Daoy (cell line): ENCODE measurements around the gene SPINK9. TPM values are rescaled to one million over a fixed set of nuclear protein-coding genes. Genes with fewer than 3 reads are reported as not detected.
"Not testable (repeated sequence)": the region's sequence is repeated elsewhere in the genome, so short reads cannot be mapped to it uniquely, and the experiment has no call there.

Source experiments
- DNase-seq: peaks from one replicate; pipeline ENCODE4 v3.0.0-alpha.2; 2015; ENCODE audit warnings: low read depth
- total RNA-seq: library from RNA; depleted of rRNA; stranded (reverse); fragments of >200 nt; shearing (Covaris generic); gene quantifications from 2 replicates; pipeline ENCODE4 v1.2.3, GENCODE V29; 2014; rRNA removed

The SPINK9 gene, protein sequence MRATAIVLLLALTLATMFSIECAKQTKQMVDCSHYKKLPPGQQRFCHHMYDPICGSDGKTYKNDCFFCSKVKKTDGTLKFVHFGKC
- not detected in 2 replicates for total RNA-seq

DNA sequence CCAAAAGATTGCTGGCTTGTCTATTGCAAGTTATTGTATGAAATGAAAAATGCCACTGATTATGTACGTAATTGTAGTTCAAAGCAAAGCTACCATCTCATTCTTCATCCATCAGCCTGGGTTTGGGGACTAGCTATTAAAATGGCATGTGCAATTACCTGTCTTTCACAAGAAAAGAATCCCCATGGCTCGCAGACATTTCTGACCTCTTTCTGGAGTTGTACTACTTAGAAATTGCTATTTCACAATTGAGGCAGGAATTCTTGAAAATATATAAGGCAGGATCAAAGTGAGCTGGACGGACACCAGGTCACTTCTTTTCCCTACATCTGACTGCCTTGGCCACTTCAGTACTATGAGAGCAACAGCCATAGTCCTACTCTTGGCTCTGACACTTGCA lies at the start of gene SPINK9:
SPINK9 (plus strand) TSS at position 301 of the 400 bp plus-strand sequence; CDS start at position 356, 55 bp downstream.
- DNase-seq: no peak

DNA sequence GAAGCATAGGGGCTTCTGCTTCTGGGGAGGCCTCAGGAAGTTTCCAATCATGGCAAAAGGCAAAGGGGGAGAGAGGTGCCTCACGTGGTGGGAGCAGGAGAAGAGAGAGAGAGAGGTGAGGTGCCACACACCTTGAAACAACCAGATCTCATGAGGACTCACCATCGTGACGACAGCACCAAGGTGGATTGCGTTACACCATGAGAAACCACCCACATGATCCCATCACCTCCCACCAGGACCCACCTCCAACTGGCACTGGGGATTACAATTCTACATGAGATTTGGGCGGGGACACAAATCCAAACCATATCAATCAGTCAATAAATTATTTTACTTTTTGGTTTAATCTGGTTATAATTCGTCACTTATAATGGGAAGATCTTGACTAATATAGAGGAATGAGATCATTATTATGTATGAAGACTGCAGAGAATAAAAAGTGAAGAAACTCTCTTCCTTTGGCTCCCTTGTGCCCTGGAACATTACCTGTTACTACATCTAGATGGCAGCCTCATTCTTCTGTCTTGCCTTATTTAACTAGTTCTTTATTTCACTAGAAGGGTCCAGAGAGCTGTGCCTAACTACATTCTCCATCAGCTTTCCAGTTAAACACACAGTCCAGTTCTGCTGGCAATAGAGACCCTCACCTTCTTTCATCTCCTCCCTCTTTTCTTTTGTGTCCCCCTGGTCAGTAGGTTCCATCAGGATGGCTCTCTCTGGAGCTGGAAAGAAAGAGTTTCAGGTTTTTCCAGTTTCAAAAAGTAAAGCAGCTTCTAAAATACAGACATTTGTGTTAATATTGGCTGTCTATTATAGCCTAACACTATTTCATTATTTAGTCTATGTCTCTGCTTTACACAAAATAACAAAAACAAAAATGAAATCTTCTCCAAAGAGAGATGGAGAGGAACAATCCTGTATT lies 44.8 kb upstream of the SPINK9 start:
- no peak for DNase-seq

GRCh38 chr5:148297731-148298130 lies 37.6 kb upstream of the SPINK9 start:
- no peak for DNase-seq

GRCh38 chr5:148306446-148306845 lies 28.9 kb upstream of the SPINK9 start:
- no peak for DNase-seq

GRCh38 chr5:148309019-148309418 lies 26.3 kb upstream of the SPINK9 start:
- no peak for DNase-seq

GRCh38 chr5:148309746-148310145 lies 25.6 kb upstream of the SPINK9 start:
- no peak for DNase-seq

DNA sequence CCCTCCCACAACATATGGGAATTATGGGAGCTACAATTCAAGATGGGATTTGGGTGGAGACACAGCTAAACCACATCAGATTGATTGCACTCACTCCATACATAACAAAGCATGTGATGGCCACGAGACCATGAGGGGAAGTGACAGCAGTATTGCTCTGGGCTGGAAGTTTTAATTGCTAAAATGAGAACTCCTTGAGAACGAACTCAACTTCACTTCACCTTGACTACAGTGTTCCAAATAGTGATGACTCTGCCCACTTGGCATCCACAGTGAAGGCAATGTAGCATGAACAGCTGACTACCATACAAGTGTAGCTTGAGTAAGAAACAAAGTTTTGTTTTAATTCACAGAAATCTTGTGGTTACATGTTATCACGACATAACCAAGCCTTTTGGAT lies 23.9 kb upstream of the SPINK9 start:
- DNase-seq: no peak

DNA sequence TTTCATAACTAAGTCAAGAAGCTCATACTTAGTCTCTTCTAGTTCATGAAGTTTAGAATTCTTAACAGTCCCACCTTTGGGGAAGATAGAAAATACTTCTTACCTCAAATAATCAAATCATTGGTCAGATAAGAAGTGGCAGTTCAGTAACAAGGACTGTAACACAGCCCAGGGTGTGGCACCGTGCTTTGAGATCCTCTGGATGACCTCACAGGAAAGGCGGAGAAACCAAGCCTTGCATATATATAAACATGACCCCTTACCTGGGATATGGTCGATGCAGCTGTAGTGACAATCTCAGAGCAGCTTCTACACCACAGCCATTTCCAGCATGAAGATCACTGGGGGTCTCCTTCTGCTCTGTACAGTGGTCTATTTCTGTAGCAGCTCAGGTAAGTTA lies 23.2 kb upstream of the SPINK9 start, which contains the start of gene SPINK7:
SPINK7 (plus strand) TSS at position 271 of the 400 bp plus-strand sequence; CDS start at position 332, 61 bp downstream.
- no peak for DNase-seq

DNA sequence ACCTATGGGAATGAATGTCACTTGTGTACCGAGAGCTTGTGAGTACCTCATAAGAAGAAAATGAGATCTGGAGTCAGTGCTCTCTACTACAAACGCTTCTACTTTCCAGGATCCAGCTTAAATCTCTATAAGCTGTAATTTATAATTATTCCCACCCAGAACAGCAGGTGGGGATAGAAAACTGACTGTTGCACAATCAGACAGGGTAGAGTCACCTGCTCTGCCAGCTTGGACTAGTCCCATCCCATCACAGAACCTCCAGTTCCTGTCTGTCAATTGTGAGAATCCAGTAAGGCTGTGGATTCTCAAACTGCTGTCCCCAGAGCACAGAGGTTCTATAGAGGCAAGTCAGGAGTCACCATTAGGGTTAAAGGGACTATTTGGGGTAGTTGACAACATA lies 21.2 kb upstream of the SPINK9 start:
- DNase-seq: no peak

DNA sequence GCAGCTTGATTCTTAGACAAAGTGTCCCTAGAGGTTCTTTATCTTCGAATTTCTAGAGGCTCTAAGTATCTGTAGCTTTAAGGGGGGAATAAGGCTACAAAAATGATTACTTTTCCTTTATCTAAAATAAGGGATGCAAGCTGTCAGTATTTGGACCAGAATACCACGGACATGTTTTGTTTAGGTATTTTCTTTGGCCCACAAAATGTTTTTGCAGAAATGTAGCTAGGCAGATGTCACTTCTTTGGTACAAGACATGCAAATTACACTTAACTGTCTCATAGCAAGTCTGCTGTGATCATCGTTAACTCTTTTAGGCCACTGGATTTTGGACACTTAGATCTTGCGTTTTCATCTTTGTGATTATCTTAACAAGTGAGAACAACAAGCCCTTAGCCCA lies 20.6 kb upstream of the SPINK9 start:
- no peak for DNase-seq

DNA sequence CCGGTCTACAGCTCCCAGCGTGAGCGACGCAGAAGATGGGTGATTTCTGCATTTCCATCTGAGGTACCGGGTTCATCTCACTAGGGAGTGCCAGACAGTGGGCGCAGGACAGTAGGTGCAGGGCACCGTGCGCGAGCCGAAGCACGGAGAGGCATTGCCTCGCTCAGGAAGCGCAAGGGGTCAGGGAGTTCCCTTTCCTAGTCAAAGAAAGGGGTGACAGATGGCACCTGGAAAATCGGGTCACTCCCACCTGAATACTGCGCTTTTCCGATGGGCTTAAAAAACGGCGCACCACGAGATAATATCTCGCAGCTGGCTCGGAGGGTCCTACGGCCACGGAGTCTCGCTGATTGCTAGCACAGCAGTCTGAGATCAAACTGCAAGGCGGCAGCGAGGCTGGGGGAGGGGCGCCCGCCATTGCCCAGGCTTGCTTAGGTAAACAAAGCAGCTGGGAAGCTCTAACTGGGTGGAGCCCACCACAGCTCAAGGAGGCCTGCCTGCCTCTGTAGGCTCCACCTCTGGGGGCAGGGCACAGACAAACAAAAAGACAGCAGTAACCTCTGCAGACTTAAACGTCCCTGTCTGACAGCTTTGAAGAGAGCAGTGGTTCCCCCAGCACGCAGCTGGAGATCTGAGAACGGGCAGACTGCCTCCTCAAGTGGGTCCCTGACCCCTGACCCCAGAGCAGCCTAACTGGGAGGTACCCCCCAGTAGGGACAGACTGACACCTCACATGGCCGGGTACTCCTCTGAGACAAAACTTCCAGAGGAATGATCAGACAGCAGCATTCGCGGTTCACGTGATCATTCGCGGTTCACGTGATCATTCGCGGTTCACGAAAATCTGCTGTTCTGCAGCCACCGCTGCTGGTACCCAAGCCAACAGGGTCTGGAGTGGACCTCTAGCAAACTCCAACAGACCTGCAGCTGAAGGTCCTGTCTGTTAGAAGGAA lies 15.1 kb upstream of the SPINK9 start:
- not testable (repeated sequence) for DNase-seq

DNA sequence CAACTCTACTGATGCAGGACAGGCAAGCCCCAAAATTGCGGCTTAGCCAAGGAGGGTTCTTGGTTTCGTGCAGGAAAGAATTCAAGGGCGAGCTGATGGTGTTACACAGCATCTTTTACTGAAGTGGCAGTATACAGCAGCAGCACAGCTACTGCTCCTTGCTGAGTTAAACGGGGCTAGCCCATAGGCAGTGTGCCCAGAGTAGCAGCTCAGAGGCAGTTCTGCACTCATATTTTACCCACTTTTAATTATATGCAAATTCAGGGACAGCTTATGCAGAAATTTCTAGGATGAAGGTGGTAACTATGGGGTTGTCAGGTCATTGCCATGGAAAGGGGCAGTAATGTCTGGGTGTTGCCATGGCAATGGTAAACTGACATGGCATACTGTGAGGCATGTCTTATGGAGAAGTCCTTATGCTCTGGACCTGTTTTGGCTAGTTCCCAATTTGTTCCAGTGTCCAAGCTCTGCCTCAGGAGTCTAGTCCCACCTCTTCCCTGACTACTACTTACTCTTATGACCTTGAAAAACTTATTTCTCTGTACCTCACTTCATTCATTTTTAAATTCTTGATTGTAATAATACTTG lies 2.0 kb upstream of the SPINK9 start:
- DNase-seq: no peak

- no peak for DNase-seq
Observed at GRCh38 chr5:148336704-148337435, 1.5 kb downstream of the SPINK9 start.

GRCh38 chr5:148342371-148343045 lies 7.1 kb downstream of the SPINK9 start:
- no peak for DNase-seq

DNA sequence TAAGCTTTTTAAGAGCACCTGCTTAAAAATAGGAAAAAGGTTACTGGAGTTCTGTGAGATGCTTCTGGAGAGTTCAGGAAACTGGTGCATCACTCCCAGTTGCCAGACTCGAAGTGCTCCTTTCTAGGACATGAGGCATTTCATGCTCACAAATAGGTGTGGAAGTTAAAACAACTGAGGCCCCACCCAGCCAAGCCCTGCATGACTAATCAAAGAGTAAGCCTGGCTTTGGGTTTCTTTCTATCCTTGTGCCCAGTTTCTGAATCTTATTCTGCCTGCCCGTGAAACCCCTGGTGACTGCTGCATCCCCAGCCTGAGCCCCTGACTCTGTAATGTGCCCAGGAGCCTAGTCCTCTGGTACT lies 7.7 kb downstream of the SPINK9 start:
- DNase-seq: peak; percentile 44

DNA sequence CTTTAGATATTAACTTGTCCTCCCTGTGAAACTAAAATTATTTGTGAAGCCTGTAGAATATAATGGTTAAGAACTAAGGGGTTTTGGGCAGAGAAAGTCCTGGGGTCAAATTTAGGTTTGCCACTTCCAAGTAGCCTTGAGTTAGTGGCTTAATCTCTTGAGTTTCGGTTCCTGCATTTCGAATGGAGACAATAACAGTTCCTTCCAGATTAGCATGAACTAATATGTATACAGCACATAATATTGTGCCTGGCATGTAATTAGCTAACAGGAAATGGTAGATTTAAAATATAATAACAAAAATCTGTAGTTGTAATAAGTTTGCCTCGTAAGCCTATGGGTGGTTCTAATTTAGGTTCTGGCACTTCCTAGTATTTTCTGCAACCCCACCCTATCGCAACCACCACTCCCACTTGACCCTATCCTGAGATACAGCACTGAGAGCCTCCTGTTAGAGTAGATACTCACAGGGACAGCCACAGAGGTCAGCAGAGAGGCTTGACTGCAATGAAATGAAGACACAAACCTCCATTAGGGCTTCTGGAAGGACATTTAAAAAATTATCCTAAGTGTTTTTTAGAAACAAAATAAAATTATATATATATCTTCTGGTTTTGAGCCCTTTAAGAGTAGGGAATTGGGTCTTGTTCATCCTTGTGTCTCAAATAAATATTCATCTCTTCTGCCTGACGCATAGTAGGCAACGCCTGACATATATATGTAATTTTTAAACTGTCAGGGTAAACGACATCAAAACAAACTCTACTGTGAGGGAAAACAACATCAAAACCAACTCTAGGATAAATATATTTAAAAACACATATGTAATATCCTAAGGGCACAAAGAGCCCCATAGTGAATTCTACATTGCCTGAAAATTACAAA lies 8.5 kb downstream of the SPINK9 start:
- DNase-seq: no peak

GRCh38 chr5:148347706-148348105 lies 12.3 kb downstream of the SPINK9 start:
- DNase-seq: no peak

- DNase-seq: no peak
Observed at GRCh38 chr5:148352696-148353095, 17.3 kb downstream of the SPINK9 start.

- no peak for DNase-seq
Observed at GRCh38 chr5:148353634-148354033, 18.3 kb downstream of the SPINK9 start.
